GM19468 (cell line): ENCODE measurements around the gene CHST11.
"Not testable (repeated sequence)": the region's sequence is repeated elsewhere in the genome, so short reads cannot be mapped to it uniquely, and the experiment has no call there.

Source experiments
- ATAC-seq: cut with Tn5 transposase; IDR thresholded peaks from one replicate; pipeline ENCODE4 v1.9.1; 2021; ENCODE audit warnings: mild to moderate bottlenecking, moderate library complexity, moderate number of reproducible peaks; ENCODE audit not compliant: unreplicated experiment; ENCODE audit errors: extremely low read depth

CHST11 gene

DNA sequence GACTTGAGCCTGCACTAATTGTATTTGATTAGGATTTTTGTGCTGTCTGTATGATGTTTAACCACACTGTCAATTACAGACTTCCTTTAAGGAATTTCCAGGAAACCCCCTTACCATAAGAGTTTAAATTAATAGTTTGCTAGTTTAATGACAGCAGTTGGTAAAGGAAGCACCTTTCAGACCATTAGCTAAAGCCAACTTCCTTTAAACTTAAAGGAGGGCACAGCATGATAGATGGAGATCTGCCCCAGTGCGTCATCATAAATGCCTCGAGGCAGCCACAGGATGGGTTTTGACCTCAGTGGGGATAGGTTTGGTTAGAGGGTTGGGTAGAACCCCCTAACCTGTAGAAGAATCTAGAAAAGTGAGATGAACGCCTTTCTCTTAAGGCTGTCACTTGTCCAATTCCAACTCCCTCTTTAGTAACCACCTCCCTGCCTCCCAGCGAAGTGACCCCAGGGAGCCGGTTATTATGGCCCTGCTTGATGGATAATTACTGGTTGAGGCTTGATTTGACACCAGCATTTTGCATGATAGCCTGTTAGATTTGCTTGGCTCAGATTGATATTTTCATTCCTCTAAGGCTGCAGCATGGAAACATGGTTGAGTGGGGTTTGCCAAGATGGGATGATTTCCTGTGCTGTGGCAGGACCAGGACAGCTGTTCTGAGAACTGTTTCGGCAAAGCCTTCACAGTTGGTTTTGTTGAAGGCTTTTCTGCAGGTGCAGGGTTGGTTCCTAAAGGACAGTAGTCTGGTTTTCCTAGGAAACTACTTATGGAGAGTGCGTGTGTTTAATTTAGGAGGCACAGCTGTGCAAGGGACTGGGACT lies 62.7 kb downstream of the CHST11 start:
- no peak for ATAC-seq

- ATAC-seq = no peak
Measured at GRCh38 chr12:104520242-104520900, 63.6 kb downstream of the CHST11 start.

GRCh38 chr12:104521731-104522130 lies 65.0 kb downstream of the CHST11 start:
- ATAC-seq = no peak

DNA sequence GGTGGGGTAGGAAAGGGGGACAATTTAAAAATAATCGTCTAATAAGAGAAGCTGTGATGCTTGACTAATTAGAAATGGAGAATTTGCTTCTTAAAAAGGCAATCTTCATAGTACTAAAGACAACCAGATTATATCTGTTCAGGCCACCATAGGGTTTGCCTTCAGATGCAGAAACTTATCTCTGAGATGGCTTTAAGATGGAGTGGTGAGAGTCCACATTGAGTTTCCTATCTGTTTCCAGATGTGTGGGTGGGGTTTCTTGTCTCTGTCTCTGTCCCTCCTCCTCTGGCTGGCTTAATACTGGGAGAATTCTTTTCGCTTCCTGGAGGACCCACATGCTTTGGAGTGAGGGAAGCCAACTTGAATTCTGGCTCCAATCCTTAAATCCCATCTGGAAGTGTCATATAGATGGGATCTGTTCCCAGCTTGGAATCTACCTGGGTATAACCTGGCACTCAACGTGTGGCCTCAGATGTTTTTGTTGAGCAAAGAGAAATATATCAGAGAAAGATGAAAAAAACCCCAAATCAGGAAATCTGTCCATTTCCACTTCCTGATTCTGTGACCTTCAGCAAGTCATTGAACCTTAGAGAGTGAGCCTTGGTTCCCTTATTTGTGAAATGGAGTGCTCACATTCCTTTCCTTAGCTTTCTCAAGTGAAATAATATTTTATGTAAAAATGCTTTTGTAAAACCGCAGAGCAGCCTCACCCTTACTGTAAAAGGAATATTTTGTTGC lies 66.4 kb downstream of the CHST11 start:
- ATAC-seq = no peak

- ATAC-seq = no peak
Measured at GRCh38 chr12:104524034-104524832, 67.5 kb downstream of the CHST11 start.

- no peak for ATAC-seq
Measured at GRCh38 chr12:104526320-104526719, 69.6 kb downstream of the CHST11 start.

DNA sequence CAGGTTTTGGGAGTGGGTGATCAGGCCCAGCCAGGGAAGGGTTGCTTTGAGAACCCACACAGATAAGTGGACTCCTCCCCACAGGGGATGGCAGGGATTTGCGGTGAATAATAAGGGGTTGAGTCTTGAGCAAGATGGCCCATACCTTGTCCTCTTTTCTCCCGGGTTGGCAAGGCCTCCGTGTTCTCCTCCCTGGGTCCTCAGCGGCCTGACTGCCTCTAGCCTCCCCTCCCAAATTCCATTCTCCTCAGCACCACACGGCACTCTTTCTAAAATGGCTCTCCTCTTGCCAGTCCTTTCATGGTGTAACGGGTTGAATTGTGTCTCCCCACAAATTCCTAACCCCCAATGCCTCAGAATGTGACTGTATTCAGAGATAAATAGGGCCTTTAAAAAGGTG lies 70.0 kb downstream of the CHST11 start:
- ATAC-seq = no peak

GRCh38 chr12:104527653-104528052 lies 70.9 kb downstream of the CHST11 start:
- ATAC-seq = not testable (repeated sequence)

DNA sequence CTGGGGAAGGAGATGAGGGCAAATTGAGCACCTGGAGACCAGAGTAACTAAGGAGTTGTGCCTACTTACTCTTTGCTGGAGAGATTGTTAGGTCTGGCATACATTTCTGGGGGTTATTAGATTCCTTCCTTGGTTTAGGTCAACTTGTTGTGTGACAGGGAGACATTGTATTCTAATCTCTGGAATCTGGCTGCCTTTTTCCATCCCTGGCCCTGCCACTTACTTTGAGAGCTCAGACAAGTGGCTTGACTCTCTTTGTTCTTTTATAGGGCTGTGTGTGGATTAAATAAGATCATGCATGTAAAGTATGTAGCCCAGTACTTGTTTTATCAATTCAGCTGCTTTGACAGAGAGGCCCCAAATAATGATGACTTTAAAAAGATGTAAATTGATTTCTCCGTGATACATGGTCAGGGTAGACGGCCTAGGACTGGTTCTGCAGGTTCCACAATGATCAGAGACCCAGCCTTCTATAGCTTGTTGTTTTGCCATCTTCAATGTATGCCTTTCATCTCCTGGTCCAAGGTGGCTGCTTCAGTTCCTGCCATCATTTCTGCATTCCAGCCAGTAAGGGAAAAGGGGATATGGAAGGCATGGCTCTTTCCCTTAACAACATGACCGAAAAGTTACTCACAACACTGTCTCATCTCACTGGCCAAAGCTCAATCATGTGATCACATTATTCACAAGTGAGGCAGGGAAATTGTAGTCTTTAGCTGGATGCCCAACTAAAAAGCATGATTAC lies 72.6 kb downstream of the CHST11 start:
- no peak for ATAC-seq

DNA sequence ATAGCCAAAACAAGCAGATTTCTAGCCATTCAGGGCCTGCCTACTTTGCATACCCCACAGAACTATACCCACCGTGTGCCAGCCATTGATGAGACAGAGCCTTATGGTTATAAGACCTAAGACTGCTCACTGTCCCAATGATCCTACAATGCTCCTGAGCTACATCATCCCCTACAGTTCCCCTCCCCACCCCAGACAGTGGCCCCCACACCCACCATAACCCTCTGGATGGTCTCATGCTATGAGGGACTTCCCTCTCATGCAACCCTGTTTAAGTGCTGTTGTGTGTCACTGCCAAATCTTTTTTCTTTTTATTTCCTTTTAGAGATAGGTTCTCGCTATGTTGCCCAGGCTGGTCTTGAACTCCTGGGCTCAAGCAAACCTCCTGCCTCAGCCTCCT lies 75.9 kb downstream of the CHST11 start:
- no peak for ATAC-seq

DNA sequence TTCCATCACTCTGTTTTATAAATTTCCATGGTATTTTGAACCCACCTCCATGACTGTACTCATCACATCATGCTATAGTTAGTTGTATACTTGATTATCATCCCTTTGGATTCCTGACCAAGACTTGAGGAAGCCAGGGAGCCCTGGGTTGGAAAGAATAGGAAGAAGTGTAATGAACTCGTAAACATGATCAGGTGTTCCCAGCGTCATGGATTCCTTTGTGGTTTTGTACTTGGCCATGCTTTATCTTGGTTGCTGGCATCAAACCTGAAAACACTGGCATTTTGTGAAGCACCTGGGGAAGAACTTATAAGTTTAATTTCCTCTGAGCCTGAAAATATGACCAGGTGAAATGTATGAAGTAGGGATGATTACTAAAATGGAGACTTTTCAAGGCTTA lies 76.4 kb downstream of the CHST11 start:
- ATAC-seq = no peak

- no peak for ATAC-seq
Measured at GRCh38 chr12:104534162-104534856, 77.6 kb downstream of the CHST11 start.

- ATAC-seq = no peak
Measured at GRCh38 chr12:104534857-104535248, 78.1 kb downstream of the CHST11 start.

DNA sequence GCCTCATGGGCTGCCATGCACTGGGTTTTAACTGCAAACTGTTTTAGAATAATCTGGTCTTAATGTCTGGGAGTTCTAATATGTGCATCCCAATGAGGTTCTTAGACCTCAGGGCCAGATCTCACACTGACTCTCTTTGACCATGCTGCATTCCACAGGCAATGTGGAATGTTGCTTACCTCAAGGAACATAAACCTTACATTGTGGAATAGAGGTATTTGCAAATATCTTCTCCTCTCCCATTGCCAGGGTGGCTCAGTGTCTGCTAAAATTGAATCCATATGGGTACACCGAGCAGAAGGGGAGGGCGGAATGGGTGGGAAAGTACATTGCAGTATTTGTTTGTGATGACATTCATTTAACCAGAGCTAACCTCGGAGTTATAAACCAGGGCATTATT lies 78.6 kb downstream of the CHST11 start:
- ATAC-seq = no peak

DNA sequence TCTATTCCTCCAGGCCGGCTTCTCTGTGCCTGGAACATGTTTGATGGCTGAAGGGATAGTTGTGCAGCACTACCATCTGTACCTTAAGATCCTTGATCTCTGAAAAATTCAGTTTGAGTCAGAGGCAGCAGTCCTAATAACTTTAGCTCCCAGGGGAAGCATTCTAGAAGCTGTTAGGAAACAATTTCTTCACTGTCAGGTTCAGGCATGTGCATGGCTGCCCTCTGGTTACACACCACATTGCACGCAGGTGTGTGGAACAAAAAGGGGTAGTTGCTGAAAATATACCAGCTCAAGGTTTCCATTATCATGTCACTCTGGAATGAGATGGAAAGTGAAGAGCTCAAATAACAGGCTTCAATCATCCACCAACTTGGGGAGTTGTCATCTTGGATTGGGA lies 80.1 kb downstream of the CHST11 start:
- no peak for ATAC-seq

DNA sequence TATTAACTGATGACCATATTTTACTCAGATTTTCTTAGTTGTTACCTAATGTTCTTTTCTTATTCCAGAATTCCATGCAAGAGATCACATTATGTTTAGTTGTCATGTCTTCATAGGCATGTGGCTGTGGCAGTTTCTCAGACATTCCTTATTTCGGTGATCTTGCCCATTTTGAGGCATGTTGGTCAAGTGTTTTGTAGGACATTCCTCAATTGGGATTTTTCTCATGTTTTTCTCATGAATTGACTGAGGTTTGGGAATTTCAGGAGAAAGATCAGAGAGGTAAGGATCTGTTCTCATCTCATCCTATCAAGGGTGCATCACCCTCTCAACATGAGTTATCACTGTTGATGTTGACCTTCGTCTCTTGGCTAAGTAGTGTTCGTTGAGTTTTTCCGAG lies 81.3 kb downstream of the CHST11 start:
- no peak for ATAC-seq

DNA sequence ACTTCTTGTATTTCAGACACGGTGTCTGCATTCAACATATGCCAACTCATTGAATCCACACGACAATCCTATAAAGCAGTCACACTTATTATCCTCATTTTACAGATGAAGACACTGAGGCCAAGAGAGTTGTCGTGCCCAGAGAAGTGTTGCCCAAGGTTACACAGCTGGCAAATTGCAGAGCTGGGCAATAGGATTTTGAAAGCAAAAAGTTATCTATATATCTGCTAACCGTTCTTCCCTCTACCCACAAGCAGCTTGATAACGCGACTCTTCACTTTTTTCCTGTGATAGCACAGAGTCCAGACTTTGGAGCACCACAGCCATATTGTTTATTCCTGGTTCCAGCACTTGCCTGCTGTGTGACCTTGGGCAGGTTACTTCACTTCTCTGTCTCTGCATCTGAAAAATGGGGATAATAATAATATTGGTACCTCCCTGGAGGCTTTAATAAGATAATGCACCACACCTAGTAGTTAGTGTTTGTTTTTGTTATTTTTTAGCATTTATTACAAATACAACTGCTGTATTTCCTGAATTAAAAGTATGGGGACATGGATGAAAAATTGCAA lies 82.2 kb downstream of the CHST11 start:
- no peak for ATAC-seq

DNA sequence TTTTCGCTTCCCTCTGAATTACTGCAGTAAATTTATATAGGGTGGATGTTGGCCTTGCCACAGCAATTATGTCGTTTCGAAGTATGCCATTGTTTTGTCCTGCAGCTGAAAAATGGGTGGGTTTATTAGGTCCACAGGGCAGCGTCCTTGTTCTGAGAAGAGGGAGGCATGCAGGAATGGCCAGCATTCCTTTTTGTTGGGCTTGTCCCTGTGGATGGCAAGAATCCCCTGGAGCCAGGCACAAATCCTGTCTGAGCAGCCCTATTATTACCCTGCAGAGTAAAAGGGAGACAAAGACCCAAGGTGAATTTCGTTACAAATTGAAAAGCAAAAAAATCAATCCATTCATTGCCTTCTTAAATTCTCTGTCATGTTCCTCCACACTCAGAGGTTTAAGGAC lies 88.1 kb downstream of the CHST11 start:
- no peak for ATAC-seq

- no peak for ATAC-seq
Measured at GRCh38 chr12:104546575-104546974, 89.8 kb downstream of the CHST11 start.
